Measurements from ENCODE around the gene EML4. TPM values are rescaled to one million over a fixed set of nuclear protein-coding genes. Genes with fewer than 3 reads are reported as not detected.

The EML4 gene
- total RNA-seq, 1 donor from 2014 or later: 50.8 TPM

GRCh38 chr2:42184346-42184745, 15.2 kb downstream of the EML4 start:
- no peak overlapping the region for H3K27ac Mint-ChIP-seq (ENCODE audit: unreplicated experiment)
- H3K4me1 Mint-ChIP-seq (ENCODE audit: low read depth, unreplicated experiment): peaks cover 6% of the 10 kb centered on the region
- TF ChIP-seq CTCF (IDR thresholded peaks at IDR 0.05; ENCODE audit: partially characterized antibody, unreplicated experiment): no peak
- H3K4me3 Mint-ChIP-seq (ENCODE audit: unreplicated experiment): no peak overlapping the region
- DNase-seq: no peak
- no peaks in the 10 kb centered on the region for H3K27me3 Mint-ChIP-seq (ENCODE audit: unreplicated experiment)
- H3K9me3 Mint-ChIP-seq (ENCODE audit: unreplicated experiment): no peaks in the 10 kb centered on the region
- no peaks in the 10 kb centered on the region for H3K36me3 Mint-ChIP-seq (ENCODE audit: unreplicated experiment)

- no peak overlapping the region for H3K4me3 Mint-ChIP-seq (ENCODE audit: unreplicated experiment)
- H3K36me3 Mint-ChIP-seq (ENCODE audit: unreplicated experiment): no peaks in the 10 kb centered on the region
- DNase-seq: no peak
- H3K27me3 Mint-ChIP-seq (ENCODE audit: unreplicated experiment): no peaks in the 10 kb centered on the region
- no peak overlapping the region for H3K27ac Mint-ChIP-seq (ENCODE audit: unreplicated experiment)
- TF ChIP-seq CTCF (IDR thresholded peaks at IDR 0.05; ENCODE audit: partially characterized antibody, unreplicated experiment): no peak
- peaks cover 6% of the 10 kb centered on the region for H3K4me1 Mint-ChIP-seq (ENCODE audit: low read depth, unreplicated experiment)
- H3K9me3 Mint-ChIP-seq (ENCODE audit: unreplicated experiment): no peaks in the 10 kb centered on the region
These were observed 16.2 kb downstream of the EML4 start for GRCh38 chr2:42185220-42185921.

- DNase-seq: no peak
- H3K27ac Mint-ChIP-seq (ENCODE audit: unreplicated experiment): no peak overlapping the region
- H3K27me3 Mint-ChIP-seq (ENCODE audit: unreplicated experiment): no peaks in the 10 kb centered on the region
- no peaks in the 10 kb centered on the region for H3K36me3 Mint-ChIP-seq (ENCODE audit: unreplicated experiment)
- no peak for TF ChIP-seq CTCF (IDR thresholded peaks at IDR 0.05; ENCODE audit: partially characterized antibody, unreplicated experiment)
- peaks cover 6% of the 10 kb centered on the region for H3K4me1 Mint-ChIP-seq (ENCODE audit: low read depth, unreplicated experiment)
- H3K4me3 Mint-ChIP-seq (ENCODE audit: unreplicated experiment): no peak overlapping the region
- no peaks in the 10 kb centered on the region for H3K9me3 Mint-ChIP-seq (ENCODE audit: unreplicated experiment)
These were observed 17.2 kb downstream of the EML4 start for GRCh38 chr2:42186366-42186765.

GRCh38 chr2:42186945-42187632, 17.9 kb downstream of the EML4 start:
- H3K4me3 Mint-ChIP-seq (ENCODE audit: unreplicated experiment): no peak overlapping the region

More at GRCh38 chr2:42186945-42187632, 17.9 kb downstream of the EML4 start:
- Mint-ChIP-seq H3K27ac (ENCODE audit: unreplicated experiment) (no peak overlapping the region), H3K27me3 (ENCODE audit: unreplicated experiment) (no peaks in the 10 kb centered on the region), H3K4me1 (ENCODE audit: low read depth, unreplicated experiment) (peaks cover 6% of the 10 kb centered on the region), H3K36me3 (ENCODE audit: unreplicated experiment) (no peaks in the 10 kb centered on the region), H3K9me3 (ENCODE audit: unreplicated experiment) (no peaks in the 10 kb centered on the region)
- no peak for TF ChIP-seq CTCF (IDR thresholded peaks at IDR 0.05; ENCODE audit: partially characterized antibody, unreplicated experiment)
- no peak for DNase-seq
